ENCODE results near the gene CYP4F2. TPM values are rescaled to one million over a fixed set of nuclear protein-coding genes. Genes with fewer than 3 reads are reported as not detected.

Gene CYP4F2
- polyA plus RNA-seq, 1 donor from 2014 or later, result not detected

DNA sequence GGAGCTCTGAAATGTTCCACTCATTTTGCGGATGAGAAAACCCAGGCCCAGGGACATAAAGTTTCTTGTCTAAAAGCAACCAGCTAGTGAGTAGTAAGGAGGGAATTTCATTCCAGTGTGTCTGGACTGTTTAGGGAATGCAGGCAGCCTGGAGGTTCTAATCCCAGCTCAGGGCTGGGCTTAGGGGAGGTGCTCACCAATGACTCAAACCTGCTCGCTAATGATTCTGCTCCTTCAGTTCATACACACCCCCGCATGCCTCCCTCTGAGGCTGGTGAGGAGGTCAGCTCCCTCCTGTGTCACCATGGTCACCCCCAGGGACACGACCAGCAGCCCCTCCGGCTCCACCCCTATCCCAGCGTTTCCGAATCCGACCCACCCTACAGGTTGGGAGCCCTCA lies 34.6 kb downstream of the CYP4F2 start:
- H3K9ac ChIP-seq (ENCODE audit: low read length), result no peak overlapping the region
- no peaks in the 10 kb centered on the region for H3K36me3 ChIP-seq (ENCODE audit: insufficient read depth, low read length)
- H3F3A ChIP-seq (ENCODE audit: insufficient read depth, low read length, poor library complexity, severe bottlenecking), result no peaks in the 10 kb centered on the region
- no peaks in the 10 kb centered on the region for H4K20me1 ChIP-seq (ENCODE audit: insufficient read depth)
- TF ChIP-seq POLR2AphosphoS5 (IDR thresholded peaks at IDR 0.05), result no peak
- TF ChIP-seq EZH2 (IDR thresholded peaks at IDR 0.05; ENCODE audit: borderline replicate concordance, insufficient read depth, low read length, poor library complexity, severe bottlenecking), result no peak
- TF ChIP-seq EP300 (conservative IDR thresholded peaks at IDR 0.05; ENCODE audit: poor library complexity, severe bottlenecking), result no peak
- no peak for TF ChIP-seq RAD21 (conservative IDR thresholded peaks at IDR 0.05)
- no peak for TF ChIP-seq MXI1 (conservative IDR thresholded peaks at IDR 0.05; ENCODE audit: poor library complexity, severe bottlenecking)
- no peak for TF ChIP-seq SMC3 (conservative IDR thresholded peaks at IDR 0.05; ENCODE audit: poor library complexity)
- TF ChIP-seq TAF1 (IDR thresholded peaks at IDR 0.05; ENCODE audit: low read depth), result no peak
- H3K9me2 ChIP-seq (ENCODE audit: insufficient read depth, low read length), result no peaks in the 10 kb centered on the region
- H3K4me2 ChIP-seq (ENCODE audit: low read length), result no peak overlapping the region
- no peaks in the 10 kb centered on the region for H3K9me3 ChIP-seq (ENCODE audit: low read length)
- no peaks in the 10 kb centered on the region for H3K79me2 ChIP-seq (replicated peaks; ENCODE audit: insufficient read depth, low read length)
- no peak overlapping the region for H3K27ac ChIP-seq (ENCODE audit: low read length)
- H2AFZ ChIP-seq (ENCODE audit: low read depth, low read length), result no peak overlapping the region
- no peak overlapping the region for H3K4me3 ChIP-seq (ENCODE audit: low read length)
- H3K27me3 ChIP-seq (ENCODE audit: insufficient read depth, low read depth, low read length), result no peaks in the 10 kb centered on the region

DNA sequence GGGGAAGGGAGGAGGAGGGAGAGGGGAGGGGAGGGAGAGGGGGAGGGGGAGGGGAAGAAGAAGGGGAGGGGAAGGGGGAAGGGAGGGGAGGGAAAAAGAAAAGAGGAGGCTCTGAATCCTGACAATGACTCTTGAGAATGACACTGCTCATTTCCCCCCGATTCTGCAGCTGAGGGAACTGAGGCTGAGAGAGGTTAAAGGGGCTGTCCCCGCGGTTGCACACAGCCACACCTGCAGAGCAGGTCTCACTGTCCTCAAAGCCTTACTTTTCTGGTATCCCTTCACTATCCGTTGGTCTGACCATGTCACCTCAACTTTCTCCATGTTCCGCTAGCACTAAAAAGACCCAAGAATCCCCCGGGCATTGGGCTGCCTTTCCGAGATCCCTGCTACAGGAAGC lies 35.4 kb downstream of the CYP4F2 start:
- H3K36me3 ChIP-seq (ENCODE audit: insufficient read depth, low read length), result no peaks in the 10 kb centered on the region
- H3K4me2 ChIP-seq (ENCODE audit: low read length), result no peak overlapping the region
- H3K9me2 ChIP-seq (ENCODE audit: insufficient read depth, low read length), result no peaks in the 10 kb centered on the region
- H3K9me3 ChIP-seq (ENCODE audit: low read length), result no peaks in the 10 kb centered on the region
- no peak overlapping the region for H3K27ac ChIP-seq (ENCODE audit: low read length)
- no peak overlapping the region for H2AFZ ChIP-seq (ENCODE audit: low read depth, low read length)
- no peak overlapping the region for H3K9ac ChIP-seq (ENCODE audit: low read length)
- TF ChIP-seq, protein P1, sequence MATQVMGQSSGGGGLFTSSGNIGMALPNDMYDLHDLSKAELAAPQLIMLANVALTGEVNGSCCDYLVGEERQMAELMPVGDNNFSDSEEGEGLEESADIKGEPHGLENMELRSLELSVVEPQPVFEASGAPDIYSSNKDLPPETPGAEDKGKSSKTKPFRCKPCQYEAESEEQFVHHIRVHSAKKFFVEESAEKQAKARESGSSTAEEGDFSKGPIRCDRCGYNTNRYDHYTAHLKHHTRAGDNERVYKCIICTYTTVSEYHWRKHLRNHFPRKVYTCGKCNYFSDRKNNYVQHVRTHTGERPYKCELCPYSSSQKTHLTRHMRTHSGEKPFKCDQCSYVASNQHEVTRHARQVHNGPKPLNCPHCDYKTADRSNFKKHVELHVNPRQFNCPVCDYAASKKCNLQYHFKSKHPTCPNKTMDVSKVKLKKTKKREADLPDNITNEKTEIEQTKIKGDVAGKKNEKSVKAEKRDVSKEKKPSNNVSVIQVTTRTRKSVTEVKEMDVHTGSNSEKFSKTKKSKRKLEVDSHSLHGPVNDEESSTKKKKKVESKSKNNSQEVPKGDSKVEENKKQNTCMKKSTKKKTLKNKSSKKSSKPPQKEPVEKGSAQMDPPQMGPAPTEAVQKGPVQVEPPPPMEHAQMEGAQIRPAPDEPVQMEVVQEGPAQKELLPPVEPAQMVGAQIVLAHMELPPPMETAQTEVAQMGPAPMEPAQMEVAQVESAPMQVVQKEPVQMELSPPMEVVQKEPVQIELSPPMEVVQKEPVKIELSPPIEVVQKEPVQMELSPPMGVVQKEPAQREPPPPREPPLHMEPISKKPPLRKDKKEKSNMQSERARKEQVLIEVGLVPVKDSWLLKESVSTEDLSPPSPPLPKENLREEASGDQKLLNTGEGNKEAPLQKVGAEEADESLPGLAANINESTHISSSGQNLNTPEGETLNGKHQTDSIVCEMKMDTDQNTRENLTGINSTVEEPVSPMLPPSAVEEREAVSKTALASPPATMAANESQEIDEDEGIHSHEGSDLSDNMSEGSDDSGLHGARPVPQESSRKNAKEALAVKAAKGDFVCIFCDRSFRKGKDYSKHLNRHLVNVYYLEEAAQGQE (IDR thresholded peaks at IDR 0.05; ENCODE audit: borderline replicate concordance), result no peak
- TF ChIP-seq RAD21 (conservative IDR thresholded peaks at IDR 0.05) (no peak), SMC3 (conservative IDR thresholded peaks at IDR 0.05; ENCODE audit: poor library complexity) (no peak), POLR2AphosphoS5 (IDR thresholded peaks at IDR 0.05) (no peak), TAF1 (IDR thresholded peaks at IDR 0.05; ENCODE audit: low read depth) (no peak), EZH2 (IDR thresholded peaks at IDR 0.05; ENCODE audit: borderline replicate concordance, insufficient read depth, low read length, poor library complexity, severe bottlenecking) (no peak), MXI1 (conservative IDR thresholded peaks at IDR 0.05; ENCODE audit: poor library complexity, severe bottlenecking) (no peak), EP300 (conservative IDR thresholded peaks at IDR 0.05; ENCODE audit: poor library complexity, severe bottlenecking) (no peak)
- TF ChIP-seq, protein P2, sequence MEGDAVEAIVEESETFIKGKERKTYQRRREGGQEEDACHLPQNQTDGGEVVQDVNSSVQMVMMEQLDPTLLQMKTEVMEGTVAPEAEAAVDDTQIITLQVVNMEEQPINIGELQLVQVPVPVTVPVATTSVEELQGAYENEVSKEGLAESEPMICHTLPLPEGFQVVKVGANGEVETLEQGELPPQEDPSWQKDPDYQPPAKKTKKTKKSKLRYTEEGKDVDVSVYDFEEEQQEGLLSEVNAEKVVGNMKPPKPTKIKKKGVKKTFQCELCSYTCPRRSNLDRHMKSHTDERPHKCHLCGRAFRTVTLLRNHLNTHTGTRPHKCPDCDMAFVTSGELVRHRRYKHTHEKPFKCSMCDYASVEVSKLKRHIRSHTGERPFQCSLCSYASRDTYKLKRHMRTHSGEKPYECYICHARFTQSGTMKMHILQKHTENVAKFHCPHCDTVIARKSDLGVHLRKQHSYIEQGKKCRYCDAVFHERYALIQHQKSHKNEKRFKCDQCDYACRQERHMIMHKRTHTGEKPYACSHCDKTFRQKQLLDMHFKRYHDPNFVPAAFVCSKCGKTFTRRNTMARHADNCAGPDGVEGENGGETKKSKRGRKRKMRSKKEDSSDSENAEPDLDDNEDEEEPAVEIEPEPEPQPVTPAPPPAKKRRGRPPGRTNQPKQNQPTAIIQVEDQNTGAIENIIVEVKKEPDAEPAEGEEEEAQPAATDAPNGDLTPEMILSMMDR (IDR thresholded peaks at IDR 0.05; ENCODE audit: poor library complexity, severe bottlenecking), result no peak
- H3K4me3 ChIP-seq (ENCODE audit: low read length), result no peak overlapping the region
- H3K79me2 ChIP-seq (replicated peaks; ENCODE audit: insufficient read depth, low read length), result no peaks in the 10 kb centered on the region
- H3K27me3 ChIP-seq (ENCODE audit: insufficient read depth, low read depth, low read length), result no peaks in the 10 kb centered on the region
- H3F3A ChIP-seq (ENCODE audit: insufficient read depth, low read length, poor library complexity, severe bottlenecking), result no peaks in the 10 kb centered on the region
- H4K20me1 ChIP-seq (ENCODE audit: insufficient read depth), result no peaks in the 10 kb centered on the region

Data from neural cell (in vitro differentiated cells).